IMR-90 (cell line): ENCODE measurements around the gene RET. TPM values are rescaled to one million over a fixed set of nuclear protein-coding genes. Genes with fewer than 3 reads are reported as not detected.

Source experiments
- ATAC-seq: fragments of 200-7000 bp; cut with Tn5 transposase; 2 replicates; pipeline ENCODE4 v1.9.1; 2020; ENCODE audit warnings: low read depth, mild to moderate bottlenecking, moderate library complexity
- BruUV-seq: library from RNA; stranded (reverse); fragments of 400-500 nt; replicated peaks from 2 replicates; lab custom pipeline; 2021; lab: Mats Ljungman, UMichigan
- CTCF ChIA-PET: fragments of 300-600 bp; formaldehyde crosslinking; extraction: SDS; loops from one replicate; lab custom pipeline; 2021; ENCODE audit warnings: antibody characterized with exemption; lab: Yijun Ruan, JAX
- POLR2A ChIA-PET: fragments of 300-600 bp; sonication (Branson Sonifier 250); formaldehyde crosslinking; loops from one replicate; lab custom pipeline; 2022; ENCODE audit warnings: antibody characterized with exemption; ENCODE audit not compliant: unreplicated experiment; lab: Charles Lee
- DNase-seq: peaks from one replicate; pipeline ENCODE4 v3.0.0; 2013
- H2AFZ ChIP-seq: replicated peaks from 2 replicates; pipeline ENCODE3; 2013; ENCODE audit warnings: low read length, mild to moderate bottlenecking; ENCODE audit not compliant: poor library complexity
- H2AK5ac ChIP-seq: 2 replicates; pipeline ENCODE4 v1.6.1; 2013; ENCODE audit warnings: low read depth, low read length, inconsistent platforms
- H2AK9ac ChIP-seq: replicated peaks from 2 replicates; pipeline ENCODE3; 2013; ENCODE audit warnings: mild to moderate bottlenecking, low read depth, low read length, moderate library complexity; ENCODE audit not compliant: poor library complexity
- H2BK120ac ChIP-seq: 2 replicates; pipeline ENCODE4 v1.6.1; 2013; ENCODE audit warnings: low read depth, low read length, inconsistent platforms
- H2BK15ac ChIP-seq: 3 replicates; pipeline ENCODE4 v1.6.1; 2013; ENCODE audit warnings: low read depth, low read length, inconsistent platforms
- H2BK20ac ChIP-seq: 2 replicates; pipeline ENCODE4 v1.6.1; 2013; ENCODE audit warnings: low read depth, mild to moderate bottlenecking, inconsistent platforms, low read length, moderate library complexity
- H2BK5ac ChIP-seq: 2 replicates; pipeline ENCODE4 v1.6.1; 2013; ENCODE audit warnings: mild to moderate bottlenecking, low read depth, low read length, inconsistent platforms; ENCODE audit not compliant: poor library complexity, severe bottlenecking
- H3K14ac ChIP-seq: replicated peaks from 2 replicates; pipeline ENCODE4 v1.6.1; 2013; ENCODE audit warnings: low read depth, low read length, inconsistent platforms
- H3K18ac ChIP-seq: 2 replicates; pipeline ENCODE4 v1.6.1; 2013; ENCODE audit warnings: low read depth, low read length, control low read depth
- H3K23ac ChIP-seq: 2 replicates; pipeline ENCODE4 v1.6.1; 2013; ENCODE audit warnings: low read depth, low read length, inconsistent platforms
- H3K27ac ChIP-seq: 2 replicates; pipeline ENCODE4 v1.5.1; 2013; ENCODE audit warnings: mild to moderate bottlenecking, control low read depth, low read length; ENCODE audit not compliant: insufficient read depth
- H3K27me3 ChIP-seq: 2 replicates; pipeline ENCODE4 v1.6.1; 2013; ENCODE audit warnings: low read length; ENCODE audit not compliant: control insufficient read depth, insufficient read depth
- H3K36me3 ChIP-seq: 2 replicates; pipeline ENCODE4 v1.6.1; 2013; ENCODE audit warnings: low read length, mixed read lengths; ENCODE audit not compliant: control insufficient read depth, insufficient read depth
- H3K4ac ChIP-seq: 2 replicates; pipeline ENCODE4 v1.6.1; 2013; ENCODE audit warnings: low read depth, low read length, inconsistent platforms
- H3K4me1 ChIP-seq: 2 replicates; pipeline ENCODE4 v1.6.1; 2013; ENCODE audit warnings: low read length, mixed read lengths; ENCODE audit not compliant: control insufficient read depth, insufficient read depth
- H3K4me2 ChIP-seq: 2 replicates; pipeline ENCODE4 v1.6.1; 2013; ENCODE audit warnings: low read depth, mild to moderate bottlenecking, control low read depth, low read length, moderate library complexity
- H3K4me3 ChIP-seq: 2 replicates; pipeline ENCODE4 v1.5.1; 2013; ENCODE audit warnings: low read depth, mild to moderate bottlenecking, control low read depth, low read length, moderate library complexity; ENCODE audit not compliant: insufficient read depth
- H3K56ac ChIP-seq: 2 replicates; pipeline ENCODE4 v1.6.1; 2013; ENCODE audit warnings: low read length, inconsistent platforms; ENCODE audit not compliant: insufficient read depth; ENCODE audit errors: extremely low read depth
- H3K79me1 ChIP-seq, 2 experiments: 2 replicates each; pipeline ENCODE4 v1.6.1; 2013; ENCODE audit warnings: low read length in 2 of 2, inconsistent platforms in 1 of 2, low read depth in 1 of 2
- H3K9ac ChIP-seq: 2 replicates; pipeline ENCODE4 v1.6.1; 2013; ENCODE audit warnings: low read depth, low read length, control low read depth
- H3K9me1 ChIP-seq: 2 replicates; pipeline ENCODE4 v1.6.1; 2013; ENCODE audit warnings: low read length, inconsistent platforms; ENCODE audit not compliant: insufficient read depth
- H3K9me3 ChIP-seq: 2 replicates; pipeline ENCODE4 v1.6.1; 2013; ENCODE audit warnings: low read length; ENCODE audit not compliant: control insufficient read depth, insufficient read depth
- H4K20me1 ChIP-seq: 2 replicates; pipeline ENCODE4 v1.6.1; 2013; ENCODE audit warnings: low read length, inconsistent platforms; ENCODE audit not compliant: insufficient read depth
- H4K5ac ChIP-seq: 2 replicates; pipeline ENCODE4 v1.6.1; 2013; ENCODE audit warnings: mild to moderate bottlenecking, low read depth, low read length, control low read depth
- H4K8ac ChIP-seq, 2 experiments: 2 replicates each; pipeline ENCODE4 v1.6.1; 2013; ENCODE audit warnings: low read depth in 2 of 2, low read length in 2 of 2, control low read depth in 1 of 2, inconsistent platforms in 1 of 2
- H4K91ac ChIP-seq: 2 replicates; pipeline ENCODE4 v1.6.1; 2013; ENCODE audit warnings: low read depth, low read length, inconsistent platforms; ENCODE audit not compliant: insufficient read depth
- BHLHE40 ChIP-seq: fragments of 150-350 bp; IDR thresholded peaks from 2 replicates; pipeline ENCODE4 v1.6.1; 2016; ENCODE audit warnings: mild to moderate bottlenecking, low read depth, low read length
- CEBPB ChIP-seq: IDR thresholded peaks from 2 replicates; pipeline ENCODE4 v1.6.1; 2012; ENCODE audit warnings: low read depth, low read length, improper control_type of control experiment
- MAZ ChIP-seq: IDR thresholded peaks from 2 replicates; pipeline ENCODE4 v1.6.1; 2012; ENCODE audit warnings: low read depth, mild to moderate bottlenecking, low read length, improper control_type of control experiment, moderate library complexity, borderline replicate concordance
- NFE2L2 ChIP-seq: fragments of 150-350 bp; IDR thresholded peaks from 2 replicates; pipeline ENCODE4 v1.6.1; 2016; ENCODE audit warnings: low read depth, mild to moderate bottlenecking, low read length
- RAD21 ChIP-seq: IDR thresholded peaks from 2 replicates; pipeline ENCODE4 v1.6.1; 2012; ENCODE audit warnings: low read length, improper control_type of control experiment
- RCOR1 ChIP-seq: IDR thresholded peaks from 2 replicates; pipeline ENCODE4 v1.6.1; 2012; ENCODE audit warnings: mild to moderate bottlenecking, low read length, improper control_type of control experiment; ENCODE audit not compliant: insufficient replicate concordance
- WGBS, 2 experiments: methylation state at CpG; one replicate each; pipeline versions ENCODE4 v1.1.5 to v1.1.7; 2013; ENCODE audit warnings: missing lambda C conversion rate in 2 of 2; ENCODE audit not compliant: insufficient read length in 1 of 2; ENCODE audit errors: extremely low coverage in 2 of 2; 5-methylcytosine and 5-hydroxymethylcytosine counted together
- dilution Hi-C: fragments of 300-500 bp; cut with HindIII; formaldehyde crosslinking; loops from one replicate; pipeline ENCODE4 v1.14.3; 2018; ENCODE audit warnings: low sequenced_read_pairs; ENCODE audit not compliant: unreplicated experiment
- in situ Hi-C: fragments of 300-500 bp; cut with MboI; formaldehyde crosslinking; loops from 3 replicates; pipeline ENCODE4 v1.14.3; 2019; ENCODE audit warnings: low sequenced_read_pairs, inconsistent platforms, mixed read lengths
- intact Hi-C: fragments of 100-400 bp; cut with micrococcal nuclease; formaldehyde crosslinking; loops from 2 replicates; pipeline ENCODE4 v1.10.0; 2022
- polyA plus RNA-seq, 3 experiments: library from polyadenylated mRNA; depleted of rRNA; stranded (reverse); fragments of >200 nt; gene quantifications; 2 replicates each; pipeline ENCODE4 v1.2.3, GENCODE V29; 2012; ENCODE audit warnings: low replicate concordance in 1 of 3
- total RNA-seq: library from RNA; depleted of rRNA; stranded (reverse); fragments of >200 nt; gene quantifications from 2 replicates; pipeline ENCODE4 v1.2.3, GENCODE V29; 2012

The RET gene
- total and polyA plus RNA-seq, 2 of the 4 experiments (the other 2 are of a cell fraction): 0.10 to 0.18 TPM

DNA sequence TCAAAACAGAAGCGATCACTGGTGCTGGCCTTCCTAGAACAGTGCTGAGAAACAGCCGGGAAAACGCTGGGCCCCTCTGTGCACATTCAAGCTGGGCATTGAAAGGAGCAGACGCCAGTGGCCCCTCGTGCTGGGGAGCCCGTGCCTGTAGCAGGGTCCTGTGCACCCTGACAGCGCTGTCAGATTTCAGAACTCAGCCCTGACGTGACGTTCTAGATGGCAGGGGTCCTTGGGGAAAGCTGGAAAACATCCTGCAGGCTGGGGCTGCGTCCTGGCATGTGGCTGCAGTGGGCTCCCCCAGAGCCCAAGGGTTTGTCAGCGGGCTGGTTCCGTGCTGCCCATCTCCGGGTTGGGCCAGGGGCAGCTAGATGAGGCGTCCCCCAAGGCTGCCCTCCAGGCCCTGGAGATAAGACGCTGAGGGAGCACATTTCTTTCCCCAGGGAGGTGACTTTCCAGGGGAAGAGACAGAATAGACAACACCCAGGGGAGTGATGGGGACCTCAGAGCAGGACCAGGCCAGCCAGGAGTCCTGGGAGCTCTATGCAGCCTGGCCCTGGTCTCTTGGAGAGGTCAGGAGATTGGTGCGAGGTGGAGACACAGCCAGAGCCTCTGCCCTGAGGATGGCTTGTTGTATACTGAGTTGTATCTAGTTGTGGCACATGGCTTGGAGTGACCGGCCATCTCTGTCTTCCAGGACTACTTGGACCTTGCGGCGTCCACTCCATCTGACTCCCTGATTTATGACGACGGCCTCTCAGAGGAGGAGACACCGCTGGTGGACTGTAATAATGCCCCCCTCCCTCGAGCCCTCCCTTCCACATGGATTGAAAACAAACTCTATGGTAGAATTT lies 49.2 kb downstream of the RET start (continued):
- no peak for TF ChIP-seq BHLHE40

DNA sequence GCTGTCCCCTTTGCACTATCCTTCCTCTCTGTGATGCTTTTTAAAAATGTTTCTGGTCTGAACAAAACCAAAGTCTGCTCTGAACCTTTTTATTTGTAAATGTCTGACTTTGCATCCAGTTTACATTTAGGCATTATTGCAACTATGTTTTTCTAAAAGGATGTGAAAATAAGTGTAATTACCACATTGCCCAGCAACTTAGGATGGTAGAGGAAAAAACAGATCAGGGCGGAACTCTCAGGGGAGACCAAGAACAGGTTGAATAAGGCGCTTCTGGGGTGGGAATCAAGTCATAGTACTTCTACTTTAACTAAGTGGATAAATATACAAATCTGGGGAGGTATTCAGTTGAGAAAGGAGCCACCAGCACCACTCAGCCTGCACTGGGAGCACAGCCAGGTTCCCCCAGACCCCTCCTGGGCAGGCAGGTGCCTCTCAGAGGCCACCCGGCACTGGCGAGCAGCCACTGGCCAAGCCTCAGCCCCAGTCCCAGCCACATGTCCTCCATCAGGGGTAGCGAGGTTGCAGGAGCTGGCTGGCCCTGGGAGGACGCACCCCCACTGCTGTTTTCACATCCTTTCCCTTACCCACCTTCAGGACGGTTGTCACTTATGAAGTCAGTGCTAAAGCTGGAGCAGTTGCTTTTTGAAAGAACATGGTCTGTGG lies 50.0 kb downstream of the RET start:
- no TSS peak for BruUV-seq
- Histone ChIP-seq H4K8ac (no peak overlapping the region), H3K4ac (no peak overlapping the region), H3K36me3 (no peaks in the 10 kb centered on the region), H4K91ac (no peak overlapping the region), H2AK9ac (no peak overlapping the region), H3K4me3 (no peak overlapping the region), H3K9ac (no peak overlapping the region), H3K27me3 (peaks cover 16% of the 10 kb centered on the region), H3K27ac (no peak overlapping the region), H2AK5ac (no peak overlapping the region), H4K20me1 (peaks cover 3% of the 10 kb centered on the region; the same call in 1 of the 2 replicates), H2BK5ac (no peak overlapping the region), H2AFZ (peak overlapping the region; percentile 14), H3K79me1 (no peaks in the 10 kb centered on the region), H3K18ac (no peak overlapping the region), H3K14ac (no peak overlapping the region), H2BK20ac (no peak overlapping the region), H3K56ac (no peak overlapping the region), H3K9me3 (no peaks in the 10 kb centered on the region), H3K4me1 (peaks cover 15% of the 10 kb centered on the region), H3K9me1 (peaks cover 10% of the 10 kb centered on the region), H3K23ac (no peak overlapping the region), H2BK120ac (no peak overlapping the region), H4K5ac (no peak overlapping the region), H2BK15ac (no peak overlapping the region), H3K4me2 (no peak overlapping the region)
- DNase-seq (no peak), ATAC-seq (no peak)
- intact Hi-C loops (no loop called here), dilution Hi-C loops (no loop called here), in situ Hi-C loops (loop anchor here (25.0 kb wide), 1 partner anchor 1860 kb away; the partner anchor contains the start of gene DEPP1)
- WGBS, 2 experiments: no CpG with 5 or more reads among the region's 7 CpGs
- CTCF ChIA-PET: no interaction called here
- TF ChIP-seq RCOR1 (no peak), MAZ (no peak), NFE2L2 (no peak), BHLHE40 (no peak), RAD21 (no peak), CEBPB (no peak)
- POLR2A ChIA-PET: no interaction called here
